ENCODE results near the gene OSBPL10. TPM values are rescaled to one million over a fixed set of nuclear protein-coding genes. Genes with fewer than 3 reads are reported as not detected.

OSBPL10 gene
- total and polyA plus RNA-seq, 2 of the 8 experiments (the other 6 are each of a cell fraction or from before 2014, with no cell fraction given): 26.2 to 86.7 TPM

DNA sequence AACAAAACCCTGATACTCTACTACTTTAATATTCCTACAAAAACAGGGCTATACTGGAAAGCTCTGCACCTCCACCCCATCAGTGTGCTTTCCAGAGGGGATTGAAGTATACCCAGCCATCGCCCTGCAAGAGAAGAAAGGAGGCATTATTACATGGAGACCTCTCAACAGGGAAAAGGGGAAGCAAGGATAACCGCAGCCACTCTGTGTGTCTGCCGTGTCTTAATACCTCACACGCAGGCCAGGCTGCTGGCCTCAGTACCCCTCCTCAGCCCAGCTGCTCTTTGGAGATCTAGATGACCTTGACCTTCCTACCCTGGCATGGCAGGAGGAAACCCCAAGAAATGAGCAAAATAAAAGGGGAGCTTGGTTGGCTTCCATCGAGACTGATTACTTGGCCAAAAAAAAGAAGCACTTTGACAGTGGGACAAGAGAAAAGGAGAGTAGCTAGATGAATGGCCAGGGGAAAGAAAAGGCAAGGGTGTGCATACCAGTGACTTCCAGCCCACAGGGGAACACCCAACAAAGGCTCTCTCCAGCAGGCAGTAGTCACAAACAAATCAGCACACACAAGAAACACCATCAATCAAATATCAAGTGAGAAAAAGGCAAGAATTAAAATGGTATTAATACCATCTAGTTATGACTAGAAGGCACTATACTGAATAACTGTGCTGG is 318.9 kb downstream of the OSBPL10 start:
- Histone ChIP-seq H4K20me1 (replicated peaks in 1 of 2; ENCODE audit: control insufficient read depth in 1 of 2, insufficient read depth in 2 of 2, low read length in 2 of 2) (no peaks in the 10 kb centered on the region), H3K9me3 (ENCODE audit: insufficient read depth in 2 of 2, low read depth in 1 of 2, low read length in 1 of 2) (no peaks in the 10 kb centered on the region), H2AFZ (ENCODE audit: low read length) (no peak overlapping the region), H2BK5ac (ENCODE audit: low read depth, low read length) (no peak overlapping the region), H3K14ac (ENCODE audit: insufficient read length) (no peak overlapping the region), H2BK20ac (ENCODE audit: low read length) (no peak overlapping the region), H3K79me2 (ENCODE audit: control insufficient read depth in 1 of 2, insufficient read depth in 2 of 2, low read length in 2 of 2) (no peaks in the 10 kb centered on the region), H3K23me2 (ENCODE audit: low read depth, low read length) (no peaks in the 10 kb centered on the region), H3K4ac (replicated peaks; ENCODE audit: insufficient read length, low read depth, low read length) (no peak overlapping the region), H2AK5ac (ENCODE audit: low read depth, low read length) (no peak overlapping the region), H3K18ac (ENCODE audit: extremely low read depth, low read length) (no peak overlapping the region), H3K56ac (replicated peaks; ENCODE audit: insufficient read length, low read depth, low read length) (no peak overlapping the region), H3K4me1 (replicated peaks in 1 of 4; ENCODE audit: control insufficient read depth in 3 of 4, insufficient read depth in 4 of 4, low read length in 3 of 4) (no peaks in the 10 kb centered on the region), H2BK120ac (replicated peaks; ENCODE audit: low read depth, low read length) (no peak overlapping the region), H2BK15ac (ENCODE audit: low read length) (no peak overlapping the region), H2BK12ac (ENCODE audit: low read depth, low read length) (no peak overlapping the region), H4K8ac (ENCODE audit: extremely low read depth, insufficient read depth, low read length) (no peak overlapping the region), H3K27me3 (replicated peaks in 1 of 4; ENCODE audit: control insufficient read depth in 3 of 4, extremely low read depth in 1 of 4, insufficient read depth in 3 of 4, low read length in 3 of 4) (no peaks in the 10 kb centered on the region), H3K36me3 (ENCODE audit: control insufficient read depth in 2 of 4, insufficient read depth in 4 of 4, low read length in 3 of 4) (peaks cover 0 to 22% (median 8%) of the 10 kb centered on the region in 4 experiments; a peak in 5 of 8 replicates), H3K4me2 (ENCODE audit: insufficient read depth in 1 of 2, low read depth in 2 of 2, low read length in 2 of 2) (no peak overlapping the region), H4K91ac (replicated peaks; ENCODE audit: insufficient read length, low read length) (no peak overlapping the region), H3K23ac (ENCODE audit: insufficient read length) (no peak overlapping the region), H3K27ac (ENCODE audit: low read depth, low read length) (no peak overlapping the region), H3K79me1 (ENCODE audit: low read depth, low read length) (no peaks in the 10 kb centered on the region; the same call in 1 of the 2 replicates), H3K4me3 (ENCODE audit: extremely low read depth in 1 of 4, insufficient read depth in 2 of 4, low read depth in 3 of 4, low read length in 4 of 4) (no peak overlapping the region), H3K9ac (replicated peaks in 1 of 4; ENCODE audit: extremely low read depth in 1 of 4, low read depth in 3 of 4, low read length in 3 of 4) (no peak overlapping the region), H4K5ac (ENCODE audit: insufficient read length, low read depth, low read length) (no peak overlapping the region)
- DNase-seq (ENCODE audit: low read depth in 1 of 2, low spot score in 2 of 2) (no peak), FAIRE-seq (no peak)
- ChIA-PET CTCF (ENCODE audit: partially characterized antibody) (interaction anchor here (1.1 to 2.1 kb wide), 6 partner anchors 10 to 704 kb away, joined by 3 to 6 read pairs (median 4); no protein-coding TSS in a partner anchor), POLR2A (ENCODE audit: partially characterized antibody) (interaction anchor here (1.4 kb wide), 1 partner anchor 14 kb away, joined by 3 read pairs; no protein-coding TSS in a partner anchor)
- WGBS, 2 experiments (ENCODE audit: extremely low coverage in 1 of 2, insufficient coverage in 1 of 2, insufficient read length in 1 of 2, insufficient replicate concordance in 2 of 2, low coverage in 1 of 2, low lambda C conversion rate in 2 of 2, missing lambda C conversion rate in 1 of 2): 94% methylated on average over 5 of the region's 5 CpGs; no CpG with 5 or more reads in 1 of the 2 experiments
- TF ChIP-seq RXRA (IDR thresholded peaks at IDR 0.05; ENCODE audit: insufficient read depth, low read depth, low read length) (no peak), BRCA1 (IDR thresholded peaks at IDR 0.05; ENCODE audit: low read depth, low read length) (no peak), NRF1 (IDR thresholded peaks at IDR 0.05; ENCODE audit: low read depth, low read length) (no peak), POLR2AphosphoS5 (IDR thresholded peaks at IDR 0.05; ENCODE audit: low read depth, low read length) (no peak), SIN3A (conservative IDR thresholded peaks at IDR 0.05 in 1 of 2, IDR thresholded peaks at IDR 0.05 in 1 of 2; ENCODE audit: low read depth in 1 of 2, low read length in 2 of 2) (no peak), EZH2 (IDR thresholded peaks at IDR 0.05; ENCODE audit: low read depth, low read length, severe bottlenecking) (no peak), EP300 (IDR thresholded peaks at IDR 0.05; ENCODE audit: borderline replicate concordance in 1 of 2, low read depth in 2 of 2, low read length in 2 of 2) (no peak), POLR2A (IDR thresholded peaks at IDR 0.05; ENCODE audit: control extremely low read depth in 1 of 2, low read depth in 2 of 2, low read length in 2 of 2) (no peak), POU5F1 (IDR thresholded peaks at IDR 0.05; ENCODE audit: low read depth, low read length) (no peak), TAF7 (optimal IDR thresholded peaks at IDR 0.05; ENCODE audit: borderline replicate concordance, low read depth, low read length) (no peak), SIX5 (IDR thresholded peaks at IDR 0.05; ENCODE audit: low read depth, low read length) (no peak), TCF12 (IDR thresholded peaks at IDR 0.05; ENCODE audit: low read depth, low read length) (no peak), RNF2 (IDR thresholded peaks at IDR 0.05; ENCODE audit: borderline replicate concordance, low read depth, low read length, missing control alignments, poor library complexity, severe bottlenecking) (no peak)
